GM18517 (cell line): ENCODE data around the gene GMCL1.

Source experiments
- ATAC-seq: cut with Tn5 transposase; IDR thresholded peaks from one replicate; pipeline ENCODE4 v1.9.1; 2021; ENCODE audit warnings: mild to moderate bottlenecking, moderate library complexity; ENCODE audit not compliant: unreplicated experiment

The GMCL1 gene, protein sequence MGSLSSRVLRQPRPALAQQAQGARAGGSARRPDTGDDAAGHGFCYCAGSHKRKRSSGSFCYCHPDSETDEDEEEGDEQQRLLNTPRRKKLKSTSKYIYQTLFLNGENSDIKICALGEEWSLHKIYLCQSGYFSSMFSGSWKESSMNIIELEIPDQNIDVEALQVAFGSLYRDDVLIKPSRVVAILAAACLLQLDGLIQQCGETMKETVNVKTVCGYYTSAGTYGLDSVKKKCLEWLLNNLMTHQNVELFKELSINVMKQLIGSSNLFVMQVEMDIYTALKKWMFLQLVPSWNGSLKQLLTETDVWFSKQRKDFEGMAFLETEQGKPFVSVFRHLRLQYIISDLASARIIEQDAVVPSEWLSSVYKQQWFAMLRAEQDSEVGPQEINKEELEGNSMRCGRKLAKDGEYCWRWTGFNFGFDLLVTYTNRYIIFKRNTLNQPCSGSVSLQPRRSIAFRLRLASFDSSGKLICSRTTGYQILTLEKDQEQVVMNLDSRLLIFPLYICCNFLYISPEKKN

DNA sequence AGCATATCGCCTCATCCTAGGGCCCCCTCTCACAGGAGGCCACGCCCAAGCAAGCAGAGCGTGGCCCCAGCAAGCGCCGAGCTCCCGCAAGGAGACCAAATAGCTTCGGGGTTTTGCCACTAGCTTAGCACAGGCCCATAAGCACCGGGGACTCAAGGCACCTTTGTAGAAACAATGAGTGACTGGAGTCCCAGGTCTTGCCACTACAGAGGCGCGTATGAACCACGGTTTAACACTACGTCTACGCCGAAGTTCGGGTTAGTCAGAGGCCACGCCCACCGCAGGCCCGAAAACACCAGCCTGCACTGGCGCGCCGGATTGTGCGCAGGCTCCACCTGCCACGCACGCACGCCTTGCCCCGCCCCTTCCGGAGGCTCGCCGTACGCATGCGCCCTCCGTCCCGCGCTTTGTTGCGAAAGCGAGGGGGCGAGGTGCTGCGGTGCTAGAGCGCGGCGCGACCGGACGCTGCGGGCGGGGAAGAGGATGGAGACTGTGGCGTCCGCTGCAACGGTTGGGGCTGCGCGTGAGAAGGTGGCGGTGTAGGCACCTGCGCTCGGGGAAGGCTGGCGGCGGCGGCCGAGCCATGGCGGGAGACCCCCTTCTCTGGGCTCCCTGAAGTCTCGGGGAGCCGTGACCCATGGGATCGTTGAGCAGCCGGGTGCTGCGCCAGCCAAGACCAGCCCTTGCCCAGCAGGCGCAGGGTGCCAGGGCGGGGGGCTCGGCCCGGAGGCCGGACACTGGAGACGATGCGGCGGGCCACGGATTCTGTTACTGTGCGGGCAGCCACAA, at the start of gene GMCL1:
Gene GMCL1 (plus strand): TSS at position 405 of the 789 bp plus-strand sequence. CDS start 233 bp downstream, at position 638.
- ATAC-seq, result peak; percentile 86

DNA sequence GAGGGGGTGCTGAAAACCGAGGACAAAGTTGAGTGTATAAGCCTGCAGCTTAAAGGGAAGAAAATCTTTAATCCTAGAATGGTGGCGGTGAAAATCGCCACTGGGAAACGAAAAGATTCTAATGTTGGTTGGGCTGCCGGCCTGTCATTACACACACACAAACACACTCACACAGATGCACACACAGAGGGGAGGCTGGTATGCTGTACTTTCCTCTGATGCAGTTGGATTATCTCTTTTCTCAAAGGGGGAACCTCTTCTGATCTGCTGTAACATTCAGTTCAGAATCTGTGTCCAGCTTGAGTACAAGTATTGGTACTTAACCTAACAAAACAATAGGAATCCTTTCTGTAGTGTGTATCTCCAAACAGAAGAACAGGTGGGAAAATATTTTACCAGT, 48.5 kb upstream of the GMCL1 start:
- peak; percentile 18 for ATAC-seq

DNA sequence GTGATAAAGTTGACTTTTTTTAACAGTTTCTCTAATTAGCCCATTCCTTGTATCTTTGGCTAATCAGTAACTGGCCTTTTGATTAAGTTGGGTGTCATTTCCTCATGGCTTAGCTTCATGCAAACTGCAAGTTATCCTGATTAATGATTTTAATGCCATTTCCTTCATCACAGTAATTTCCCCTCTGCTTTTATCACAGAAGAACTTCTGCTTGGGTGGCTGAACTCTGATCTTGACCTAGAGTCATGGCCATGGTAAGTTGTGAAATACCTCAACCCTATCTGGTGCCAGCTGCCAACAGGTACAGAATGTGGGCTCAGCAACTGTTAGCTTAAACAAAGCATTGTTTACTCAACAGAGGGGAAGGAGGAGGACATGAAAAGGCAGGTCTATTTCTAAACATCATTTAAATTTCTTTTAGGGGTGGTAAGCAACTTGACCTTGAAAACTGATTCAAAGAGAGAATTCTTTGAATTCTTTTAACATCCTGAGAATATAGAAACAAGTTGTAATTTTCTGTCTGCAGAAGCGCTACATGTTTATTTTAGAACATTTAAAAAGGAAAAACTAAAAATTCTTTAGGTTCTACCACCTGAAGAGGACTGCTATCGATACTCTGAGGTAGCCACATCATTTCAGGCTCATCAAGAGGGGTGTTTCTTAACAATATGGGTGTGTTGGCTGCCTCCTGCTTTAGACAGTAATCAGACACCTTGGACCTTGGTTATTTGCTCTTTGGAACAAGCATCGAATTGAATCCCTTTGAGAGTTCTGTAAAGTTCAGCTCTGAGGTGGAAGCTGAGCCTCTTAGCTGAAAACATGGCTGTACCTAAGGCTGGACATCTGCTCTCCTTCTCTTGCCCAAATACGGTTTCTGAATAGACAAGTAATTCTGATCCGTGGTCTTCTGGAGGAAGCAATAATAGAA, 47.9 kb upstream of the GMCL1 start:
- peak; percentile 82 for ATAC-seq

DNA sequence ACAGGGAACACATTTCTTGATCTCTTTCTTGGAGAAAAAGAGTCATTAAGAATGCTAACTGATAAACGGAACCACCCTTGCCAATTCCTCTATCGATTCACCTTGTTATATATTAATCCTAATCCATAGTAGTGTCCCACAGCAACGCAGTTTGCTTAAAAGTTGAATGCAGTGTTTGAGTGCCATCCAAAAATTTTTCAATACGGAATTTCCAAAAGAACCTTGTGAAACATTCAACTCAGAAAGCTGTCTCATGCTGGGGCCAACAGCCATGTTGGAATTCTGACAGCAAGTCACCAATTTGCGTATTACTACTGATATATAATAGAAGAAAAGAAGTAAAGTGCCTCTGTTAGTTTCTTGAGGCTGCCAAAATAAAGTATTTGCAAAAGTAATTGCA, 45.2 kb upstream of the GMCL1 start:
- ATAC-seq, result no peak

DNA sequence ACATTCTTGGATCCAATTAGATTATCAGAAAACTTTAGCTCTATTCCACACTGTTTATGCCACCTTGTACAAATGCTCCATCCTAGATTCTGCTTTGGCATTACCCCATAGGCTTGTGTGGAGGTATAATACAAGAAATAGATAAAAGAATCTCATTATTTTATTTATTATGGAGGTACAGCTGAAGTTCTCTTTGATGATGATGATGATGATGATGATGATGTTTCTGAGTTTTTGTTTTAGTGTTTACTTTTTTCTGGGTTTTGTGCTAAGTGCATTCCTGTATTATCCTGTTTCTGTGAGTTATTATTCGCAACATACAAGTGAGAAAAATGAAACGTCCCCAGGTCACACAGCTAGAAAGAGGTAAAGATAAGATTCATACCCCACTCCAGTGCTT, 44.1 kb upstream of the GMCL1 start:
- ATAC-seq, result no peak

DNA sequence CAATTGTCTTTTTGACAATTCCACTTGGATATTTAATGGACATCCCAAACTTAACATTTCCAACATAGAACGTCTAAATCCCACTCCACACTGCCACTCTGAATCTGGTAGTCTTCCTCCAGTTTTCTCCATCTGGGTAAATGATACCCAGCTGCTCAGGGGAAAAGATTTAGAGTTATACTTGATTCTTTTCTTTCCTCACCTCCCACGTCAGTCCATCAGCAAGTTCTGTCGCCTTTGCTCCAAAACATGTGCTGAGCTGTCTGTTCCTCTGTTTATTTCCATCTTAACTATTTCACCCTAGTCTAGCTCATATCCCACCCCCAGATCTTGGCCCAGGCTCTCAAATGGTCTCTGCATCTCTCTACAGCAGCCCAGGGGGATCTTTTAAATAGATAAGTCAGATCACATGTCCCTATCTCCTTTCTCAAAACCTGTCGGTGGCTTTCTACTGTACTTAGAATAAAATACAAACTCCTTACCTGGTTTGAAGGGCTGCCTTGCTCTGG, 43.4 kb upstream of the GMCL1 start:
- no peak for ATAC-seq

DNA sequence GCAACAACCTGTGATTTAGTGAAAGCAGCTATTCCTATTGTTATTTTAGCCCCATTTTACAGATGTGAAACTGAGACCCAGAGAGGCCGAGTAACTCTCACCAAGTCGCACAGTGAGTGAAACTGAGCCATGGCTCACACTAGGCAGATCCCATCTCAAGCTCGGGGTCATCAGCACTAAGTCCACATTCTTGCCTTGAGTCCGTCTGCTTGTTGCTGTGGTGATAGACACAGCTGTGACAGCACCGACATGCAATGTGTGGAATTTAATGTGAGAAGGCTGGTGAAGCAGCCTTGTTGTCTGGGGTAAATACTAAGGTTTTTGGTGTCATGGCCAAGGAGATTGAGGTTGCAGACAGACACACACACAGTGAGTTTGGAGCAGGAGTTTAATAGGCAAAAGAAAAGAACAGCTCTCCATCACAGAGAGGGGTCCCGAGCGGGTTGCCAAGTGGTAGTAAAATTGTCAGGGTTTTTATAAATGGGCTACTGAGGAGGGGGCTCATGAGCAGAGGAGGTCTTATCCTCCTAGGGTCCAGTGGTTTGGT, 40.2 kb upstream of the GMCL1 start:
- ATAC-seq, result peak; percentile 38

DNA sequence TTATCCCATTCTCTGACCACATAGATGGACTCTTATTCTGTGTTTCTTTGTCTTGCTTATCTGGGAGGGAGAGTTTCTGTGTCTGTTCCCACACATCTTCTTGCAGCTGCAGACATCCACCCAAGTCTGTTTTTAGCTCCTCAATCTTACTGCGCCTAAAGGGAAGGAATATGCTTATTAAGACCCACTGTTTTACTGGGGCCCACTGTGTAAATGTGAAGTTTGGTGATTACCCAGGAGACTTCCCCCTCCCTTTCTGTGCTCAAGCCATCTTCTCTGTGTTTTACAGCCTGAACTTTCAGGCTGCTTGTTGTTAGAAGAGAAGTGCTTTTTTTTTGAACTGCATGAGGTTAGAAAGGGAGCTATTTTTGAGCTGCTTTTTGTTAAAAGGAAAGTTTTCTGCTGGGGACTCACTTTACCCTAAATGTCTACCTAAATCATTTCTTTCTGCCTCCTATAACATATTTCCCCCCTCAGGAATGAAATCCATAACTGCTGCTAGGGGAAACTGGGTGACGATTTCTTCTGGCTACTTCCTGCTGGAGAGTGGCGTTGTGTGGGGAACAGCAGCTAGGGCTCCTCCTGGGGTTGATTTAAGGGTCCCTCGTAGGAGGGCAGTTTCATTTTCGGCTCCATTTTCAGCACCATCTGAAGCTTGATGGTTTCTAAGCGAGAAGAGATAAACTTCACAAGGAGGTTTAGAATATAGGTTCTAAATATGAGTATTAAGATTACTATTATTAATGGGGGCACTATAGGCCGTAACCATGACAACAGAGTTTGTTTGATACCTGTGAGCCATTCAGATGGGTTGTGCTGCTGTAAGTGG, 39.5 kb upstream of the GMCL1 start:
- peak; percentile 72 for ATAC-seq

DNA sequence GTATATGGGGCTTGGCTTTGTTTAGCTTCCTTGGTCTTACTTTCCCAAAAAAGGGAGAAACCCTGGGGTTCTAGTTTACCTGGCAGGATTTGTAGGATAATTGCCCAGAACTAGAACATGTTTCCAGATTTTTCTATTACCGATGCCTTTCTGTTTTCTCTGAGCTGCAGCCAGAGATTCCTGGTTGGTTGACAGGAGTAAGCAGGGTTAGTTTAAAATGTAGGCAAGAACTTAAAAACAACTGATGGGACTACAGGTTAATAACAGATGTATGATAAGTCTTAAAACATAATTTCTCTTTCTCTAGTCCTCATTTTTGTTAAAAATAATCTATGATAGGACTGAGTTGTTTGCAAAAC, 38.9 kb upstream of the GMCL1 start:
- ATAC-seq, result no peak

DNA sequence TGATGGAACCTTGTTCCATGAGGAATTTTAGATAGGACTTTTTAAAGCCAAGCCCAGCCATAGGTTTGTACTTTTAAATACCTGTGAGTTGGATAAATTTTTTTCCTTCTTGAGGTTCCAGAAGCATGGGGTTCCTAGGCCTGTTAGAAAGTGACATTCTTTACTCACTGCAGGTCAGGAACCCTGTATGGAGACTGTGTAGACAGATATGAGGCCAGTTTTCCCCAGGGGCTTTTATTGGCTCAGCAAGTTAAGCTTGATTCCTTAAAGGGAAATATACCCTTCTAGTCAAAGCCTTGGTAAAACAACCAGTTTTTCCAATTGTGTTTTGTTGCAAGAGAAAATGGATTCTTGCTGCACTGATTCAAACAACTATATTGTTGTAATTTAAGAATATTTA, 38.4 kb upstream of the GMCL1 start:
- no peak for ATAC-seq

DNA sequence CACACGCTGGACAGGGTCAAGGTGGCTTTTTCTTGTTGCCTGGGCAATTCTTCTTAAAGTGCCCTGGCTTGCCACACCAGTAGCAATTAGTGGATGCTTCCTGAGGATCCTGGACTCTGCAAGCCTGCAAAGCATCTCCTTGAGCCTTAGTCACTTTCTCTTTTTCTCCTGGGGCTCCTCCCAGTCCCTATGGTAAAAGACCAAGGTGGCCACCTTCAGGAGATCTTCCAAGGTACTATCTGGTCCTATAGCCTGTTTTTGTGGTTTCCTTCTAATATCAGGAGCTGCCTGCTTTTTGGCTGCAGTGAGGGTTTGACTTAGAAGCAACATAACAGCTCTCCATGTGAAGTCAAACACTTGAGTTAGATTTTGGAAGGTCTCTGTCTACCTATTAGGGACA, 33.3 kb upstream of the GMCL1 start:
- no peak for ATAC-seq

DNA sequence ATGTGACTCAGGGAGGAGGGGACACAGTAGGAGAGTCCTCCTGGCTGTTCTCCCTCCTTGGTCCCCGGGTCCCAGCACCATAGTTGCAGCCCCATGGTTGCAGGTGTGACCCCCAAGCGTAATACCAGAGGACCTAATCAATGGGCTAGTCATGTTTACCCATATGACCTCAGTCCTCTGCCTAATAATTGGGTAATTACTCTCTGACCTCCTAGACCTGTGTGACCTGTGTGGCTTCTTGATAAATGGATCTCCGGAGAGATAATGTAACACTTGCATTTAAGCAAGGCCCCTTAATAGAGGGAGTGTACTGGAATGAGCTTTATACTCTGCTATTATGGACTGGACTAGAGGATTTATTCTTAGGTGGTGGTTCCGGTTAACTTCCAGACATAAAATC, 32.2 kb upstream of the GMCL1 start:
- ATAC-seq, result no peak

DNA sequence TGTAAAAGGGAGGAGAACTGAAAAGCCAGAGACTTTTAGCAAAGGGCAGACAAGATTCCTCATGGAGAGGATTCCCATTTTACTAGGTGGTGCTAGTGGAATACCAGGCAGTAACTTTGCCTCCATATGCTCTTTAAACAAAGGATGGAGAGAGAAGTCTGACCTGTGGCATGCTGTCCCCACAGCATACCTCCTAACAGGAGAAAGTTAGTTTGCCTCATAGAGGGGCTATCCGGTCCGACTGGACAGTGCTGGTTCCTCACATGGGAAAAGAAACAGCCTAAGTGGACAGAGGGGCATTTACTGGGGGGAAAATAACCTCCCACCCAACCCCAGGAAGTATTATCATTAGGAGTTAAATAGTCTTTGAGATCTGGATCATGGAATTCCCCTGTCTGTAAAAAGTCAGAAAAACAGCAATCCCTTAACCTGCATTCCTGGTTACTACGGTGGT, 31.6 kb upstream of the GMCL1 start:
- ATAC-seq, result no peak

DNA sequence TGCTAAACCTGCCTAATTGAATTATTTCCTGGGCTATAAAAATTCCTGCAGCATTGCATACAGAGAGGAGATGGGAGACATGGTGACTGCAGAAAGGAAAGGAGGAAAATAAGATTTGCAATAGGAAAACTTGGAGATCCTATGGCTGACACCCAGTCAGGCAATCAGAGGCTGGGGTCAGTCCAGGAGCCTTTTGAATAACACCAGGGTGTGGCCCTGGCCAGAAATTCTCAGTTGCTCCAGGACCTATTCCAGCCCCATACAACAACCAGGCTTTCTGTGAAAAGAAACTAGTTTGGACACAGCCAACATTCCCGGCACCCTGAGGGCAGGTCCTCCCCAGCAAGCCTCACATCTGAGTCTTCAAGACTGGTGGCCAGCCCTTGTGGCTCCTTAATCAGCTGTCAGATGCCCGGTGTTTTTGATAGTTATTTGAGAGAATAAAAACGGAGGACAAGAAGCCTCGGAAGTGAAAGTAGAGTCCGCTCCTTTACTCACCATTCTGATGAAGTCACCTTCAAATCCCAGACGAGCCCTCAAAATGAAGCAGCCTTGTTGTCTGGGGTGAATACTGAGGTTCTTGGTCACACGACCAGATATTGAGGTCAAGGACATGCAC, 31.1 kb upstream of the GMCL1 start:
- peak; percentile 20 for ATAC-seq

DNA sequence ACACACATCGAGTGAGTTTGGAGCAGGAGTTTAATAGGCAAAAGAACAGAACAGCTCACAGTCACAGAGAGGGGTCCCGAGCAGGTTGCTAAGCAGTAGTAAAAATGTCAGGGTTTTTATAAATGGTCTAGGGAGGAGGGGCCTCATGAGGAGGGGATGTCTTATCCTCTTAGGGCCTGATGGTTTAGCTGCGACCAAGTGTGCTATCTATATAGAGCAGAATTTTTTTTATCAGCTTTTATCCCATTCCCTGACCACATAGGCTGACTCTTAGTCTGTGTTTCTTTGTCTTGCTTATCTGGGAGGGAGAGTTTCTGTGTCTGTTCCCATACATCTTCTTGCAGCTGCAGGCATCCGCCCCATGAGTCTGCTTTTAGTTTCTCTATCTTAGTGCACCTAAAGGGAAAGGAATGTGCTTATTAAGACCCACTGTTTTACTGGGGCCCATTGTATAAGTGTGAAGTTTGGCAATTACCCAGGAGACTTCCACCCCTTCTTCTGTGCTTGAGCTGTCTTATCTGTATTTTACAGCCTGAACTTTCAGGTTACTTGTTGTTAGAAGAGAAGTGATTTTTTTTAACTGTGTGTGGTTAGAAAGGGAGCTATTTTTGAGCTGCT, 30.4 kb upstream of the GMCL1 start:
- ATAC-seq, result peak; percentile 48

DNA sequence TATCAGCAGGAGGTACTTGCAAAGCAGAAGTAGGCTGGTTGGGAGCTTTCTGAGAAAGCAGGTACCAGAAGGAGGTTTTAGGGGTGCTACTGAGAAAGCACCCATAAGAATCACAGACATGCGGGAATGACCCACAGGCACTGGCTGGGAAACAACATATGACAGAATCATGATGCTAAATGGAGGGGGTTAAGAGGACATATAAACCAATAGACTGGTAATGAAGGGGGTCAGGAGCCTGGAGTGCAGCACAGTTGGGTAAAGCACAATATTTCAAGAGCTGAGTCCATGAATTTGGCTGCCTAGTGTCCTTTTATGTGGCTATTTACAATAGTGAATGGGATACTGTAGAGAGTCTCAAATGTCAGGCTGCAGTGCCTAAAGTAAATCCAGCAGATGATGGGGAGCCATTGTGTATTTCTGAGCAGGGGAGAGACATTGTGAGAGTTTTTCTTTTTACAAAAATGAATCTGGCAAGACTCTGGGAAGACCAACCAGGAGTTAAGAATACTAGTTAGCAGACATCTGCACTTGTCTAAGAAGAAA, 27.6 kb upstream of the GMCL1 start:
- ATAC-seq, result no peak

DNA sequence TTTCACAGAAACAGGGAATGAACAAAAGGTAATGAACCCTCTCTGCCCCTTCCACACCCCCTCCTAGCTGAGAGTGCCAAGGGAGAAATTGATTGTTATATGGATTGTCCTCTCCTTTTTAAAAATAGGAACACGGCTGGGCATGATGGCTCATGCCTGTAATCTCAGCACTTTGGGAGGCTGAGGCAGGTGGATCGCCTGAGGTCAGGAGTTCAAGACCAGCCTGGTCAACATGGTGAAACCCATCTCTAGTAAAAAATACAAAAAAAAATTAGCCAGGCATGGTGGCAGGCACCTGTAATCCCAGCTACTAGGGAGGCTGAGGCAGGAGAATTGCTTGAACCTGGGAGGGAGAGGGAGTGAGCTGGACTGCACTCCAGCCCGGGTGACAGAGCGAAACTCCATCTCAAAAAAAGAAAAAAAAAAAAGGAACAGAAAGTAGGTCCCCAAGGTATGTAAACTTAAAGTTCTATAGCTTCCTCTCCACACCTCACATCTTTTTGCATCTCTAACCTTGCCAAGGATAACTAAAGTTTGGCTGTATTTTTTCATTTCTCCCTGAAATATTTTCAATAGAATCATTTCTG, 26.6 kb upstream of the GMCL1 start:
- ATAC-seq, result peak; percentile 78

DNA sequence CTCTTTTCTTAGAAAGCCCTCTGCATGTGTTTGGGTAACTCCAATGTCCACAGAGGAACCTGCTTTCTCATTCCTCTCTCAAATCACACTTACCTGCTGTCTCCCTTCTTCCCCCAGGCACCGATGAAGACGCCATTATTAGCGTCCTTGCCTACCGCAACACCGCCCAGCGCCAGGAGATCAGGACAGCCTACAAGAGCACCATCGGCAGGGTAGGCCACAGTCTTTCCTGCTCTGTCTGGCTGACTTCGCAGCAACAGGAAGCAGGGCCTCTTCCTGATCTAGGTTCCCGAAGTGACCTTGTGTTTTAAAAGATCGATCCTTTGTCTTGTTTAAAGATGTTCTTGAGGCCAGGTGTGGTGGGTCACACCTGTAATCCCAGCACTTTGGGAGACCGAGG, 25.0 kb upstream of the GMCL1 start:
- ATAC-seq, result no peak
